Measurements from ENCODE around the gene DLG1. TPM values are rescaled to one million over a fixed set of nuclear protein-coding genes. Genes with fewer than 3 reads are reported as not detected.

DLG1 gene
- total RNA-seq, 4 donors from 2014 or later: 49.6 to 78.9 (median 76.2) TPM

DNA sequence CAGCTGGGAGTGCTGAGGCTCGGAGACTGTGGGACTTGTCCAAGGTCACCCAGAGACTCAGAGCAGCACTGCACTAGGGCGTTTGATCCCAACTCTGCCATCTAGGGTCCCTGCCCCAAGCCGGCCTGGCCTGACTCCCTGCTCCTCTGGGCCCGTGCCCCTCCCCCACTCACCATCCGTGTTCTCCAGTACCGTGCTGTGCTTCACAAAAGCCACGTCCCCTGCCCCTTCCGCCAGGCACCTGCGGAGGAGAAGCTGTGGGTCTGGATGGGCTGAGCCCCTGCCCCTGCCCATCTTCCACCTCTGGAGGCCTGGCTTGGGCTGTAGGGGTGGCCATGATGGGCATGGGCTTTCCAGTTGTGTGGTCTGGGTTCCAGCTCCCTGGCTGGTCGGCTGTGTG lies 277.2 kb downstream of the DLG1 start:
- TF ChIP-seq, protein P1, sequence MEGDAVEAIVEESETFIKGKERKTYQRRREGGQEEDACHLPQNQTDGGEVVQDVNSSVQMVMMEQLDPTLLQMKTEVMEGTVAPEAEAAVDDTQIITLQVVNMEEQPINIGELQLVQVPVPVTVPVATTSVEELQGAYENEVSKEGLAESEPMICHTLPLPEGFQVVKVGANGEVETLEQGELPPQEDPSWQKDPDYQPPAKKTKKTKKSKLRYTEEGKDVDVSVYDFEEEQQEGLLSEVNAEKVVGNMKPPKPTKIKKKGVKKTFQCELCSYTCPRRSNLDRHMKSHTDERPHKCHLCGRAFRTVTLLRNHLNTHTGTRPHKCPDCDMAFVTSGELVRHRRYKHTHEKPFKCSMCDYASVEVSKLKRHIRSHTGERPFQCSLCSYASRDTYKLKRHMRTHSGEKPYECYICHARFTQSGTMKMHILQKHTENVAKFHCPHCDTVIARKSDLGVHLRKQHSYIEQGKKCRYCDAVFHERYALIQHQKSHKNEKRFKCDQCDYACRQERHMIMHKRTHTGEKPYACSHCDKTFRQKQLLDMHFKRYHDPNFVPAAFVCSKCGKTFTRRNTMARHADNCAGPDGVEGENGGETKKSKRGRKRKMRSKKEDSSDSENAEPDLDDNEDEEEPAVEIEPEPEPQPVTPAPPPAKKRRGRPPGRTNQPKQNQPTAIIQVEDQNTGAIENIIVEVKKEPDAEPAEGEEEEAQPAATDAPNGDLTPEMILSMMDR (IDR thresholded peaks at IDR 0.05; ENCODE audit: low read depth): no peak

GRCh38 chr3:197019535-197019934 lies 278.9 kb downstream of the DLG1 start:
- TF ChIP-seq, protein P1 (IDR thresholded peaks at IDR 0.05; ENCODE audit: low read depth): no peak

DNA sequence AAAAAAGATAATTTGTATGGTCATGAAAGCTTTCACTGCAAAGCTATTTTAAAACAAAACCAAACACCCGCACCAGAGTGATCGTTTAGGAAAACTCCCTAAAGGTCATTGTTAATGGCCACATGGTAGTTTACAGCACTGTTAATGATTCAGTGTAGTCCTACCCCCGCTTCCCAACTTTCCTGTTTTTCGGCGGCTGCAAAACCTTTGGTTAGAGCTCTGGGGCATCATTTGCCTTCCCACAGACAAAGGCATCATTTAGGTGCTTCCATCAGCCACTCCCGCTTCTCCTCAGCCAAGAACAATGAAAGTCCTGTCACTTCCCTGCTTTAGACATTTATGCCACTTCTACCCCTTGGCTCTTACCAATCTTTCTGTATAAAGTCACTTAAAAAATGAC lies 279.4 kb downstream of the DLG1 start:
- TF ChIP-seq, protein P1 (IDR thresholded peaks at IDR 0.05; ENCODE audit: low read depth): no peak

DNA sequence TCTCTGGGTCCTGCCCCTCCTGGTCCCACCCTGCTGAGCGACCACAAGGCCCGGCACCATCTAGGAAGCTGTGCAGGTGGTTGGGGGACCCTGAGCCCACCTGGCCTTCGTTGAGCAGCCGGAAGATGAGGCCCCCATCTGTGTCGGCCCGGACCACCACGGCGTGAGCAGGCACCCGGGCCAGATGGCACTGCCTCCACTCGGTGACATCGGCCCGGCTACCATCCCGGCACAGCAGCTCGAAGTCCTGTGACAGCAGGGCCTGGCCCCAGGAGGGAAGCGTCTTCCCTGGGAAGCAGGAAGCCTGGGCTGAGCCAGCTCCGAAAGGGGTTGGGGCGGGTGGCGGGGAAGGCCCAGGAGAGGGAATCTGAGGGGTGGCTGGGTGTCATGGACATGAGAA lies 281.4 kb downstream of the DLG1 start:
- TF ChIP-seq, protein P1 (IDR thresholded peaks at IDR 0.05; ENCODE audit: low read depth): no peak

DNA sequence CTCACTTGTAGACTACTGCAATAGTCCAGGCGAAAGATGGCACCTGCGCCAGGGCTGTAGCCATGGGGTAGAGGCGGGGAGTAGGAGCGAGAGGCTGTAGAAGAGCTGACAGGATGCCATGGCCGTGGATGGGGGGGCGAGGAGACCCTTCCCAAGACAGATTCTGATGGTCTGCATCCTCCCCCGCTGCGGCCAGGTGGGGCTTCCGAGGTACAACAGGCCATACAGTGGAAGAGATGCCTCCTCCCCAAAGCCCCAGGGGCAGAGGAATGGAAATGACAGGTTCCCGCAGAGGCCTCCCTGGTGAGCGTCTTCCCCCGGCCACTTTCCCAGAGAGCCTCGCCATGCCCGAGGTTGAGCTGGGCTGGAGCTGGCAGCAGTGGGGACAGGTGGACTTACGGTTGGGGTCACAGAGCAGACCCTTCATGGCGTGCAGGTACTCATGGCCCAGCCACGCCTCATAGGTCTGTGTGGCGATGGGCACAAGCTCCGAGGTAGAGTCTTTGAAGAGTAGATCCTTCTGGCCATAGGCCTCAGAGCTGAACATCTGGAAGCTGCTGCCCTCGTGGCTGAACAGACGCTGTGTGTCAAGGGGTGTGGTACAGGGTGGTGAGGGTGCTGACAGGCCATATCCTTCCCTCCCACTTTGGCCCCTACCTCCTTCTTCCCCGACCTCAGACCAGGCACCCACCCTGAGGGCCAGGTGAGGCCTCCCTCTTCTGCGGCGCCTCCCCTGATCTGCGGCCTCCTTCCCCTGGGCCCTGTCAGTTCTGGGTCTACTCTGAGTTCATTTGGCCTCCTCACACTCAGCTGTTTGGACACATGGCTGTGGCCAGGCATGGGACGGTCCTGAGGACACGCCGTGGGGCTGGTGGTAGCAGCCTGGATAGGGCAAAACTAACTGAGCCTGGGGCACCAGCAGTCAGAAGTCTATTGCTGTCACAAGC lies 282.3 kb downstream of the DLG1 start:
- TF ChIP-seq, protein P1 (IDR thresholded peaks at IDR 0.05; ENCODE audit: low read depth): no peak

DNA sequence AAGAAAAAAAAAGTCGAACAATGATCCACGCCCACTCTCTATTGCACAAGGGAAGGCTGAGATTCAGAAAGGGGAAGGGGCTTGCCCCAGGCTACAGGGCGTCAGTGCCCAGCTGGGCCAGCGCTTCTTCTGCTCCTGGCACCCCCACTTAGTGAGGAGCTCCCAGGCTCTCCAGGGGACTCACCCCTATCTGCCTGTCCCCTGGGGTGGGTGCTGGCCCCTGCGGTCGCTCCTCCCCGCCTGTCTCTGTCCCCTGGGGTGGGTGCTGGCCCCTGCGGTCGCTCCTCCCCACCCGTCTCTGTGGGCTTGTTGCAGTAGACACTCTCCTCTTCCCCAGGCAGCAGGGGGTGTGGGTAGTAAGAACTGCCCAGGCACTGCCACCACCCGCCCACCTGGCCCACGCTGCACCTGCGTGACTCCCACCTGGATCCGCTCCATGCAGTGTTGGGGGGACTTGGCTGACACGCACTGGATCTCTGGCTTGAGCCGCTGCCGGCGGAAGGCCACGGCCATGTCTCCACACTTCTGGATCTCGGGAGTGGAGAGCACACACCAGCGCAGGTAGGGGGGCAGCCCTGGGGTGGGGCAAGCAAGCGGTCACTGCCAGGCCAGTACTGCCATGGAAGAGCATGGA lies 283.4 kb downstream of the DLG1 start:
- TF ChIP-seq, protein P1 (IDR thresholded peaks at IDR 0.05; ENCODE audit: low read depth): no peak

DNA sequence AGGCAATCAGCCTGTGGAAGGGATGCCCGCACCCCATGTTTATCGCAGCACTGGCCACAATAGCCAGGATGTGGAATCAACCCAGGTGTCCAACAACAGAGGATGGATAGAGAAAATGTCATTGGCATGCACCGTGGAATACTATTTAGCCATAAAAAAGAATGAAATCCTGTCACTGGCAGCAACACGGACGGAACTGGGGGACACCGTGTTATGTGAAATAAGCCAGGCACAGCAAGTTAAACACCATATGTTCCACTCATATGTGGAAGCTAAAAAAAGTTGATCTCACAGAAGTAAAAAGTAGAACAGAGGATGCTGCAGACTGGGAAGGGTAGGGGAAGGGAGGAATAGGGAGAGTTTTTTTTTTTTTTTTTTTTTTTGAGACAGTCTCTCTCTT lies 284.4 kb downstream of the DLG1 start:
- TF ChIP-seq, protein P1 (IDR thresholded peaks at IDR 0.05; ENCODE audit: low read depth): no peak

All from subcutaneous adipose tissue (tissue), 4 donors.